Measurements from ENCODE around the gene SH2B3.

The SH2B3 gene

GRCh38 chr12:111410431-111411184 is 4.9 kb downstream of the SH2B3 start:
- POLR2A ChIA-PET, result interaction anchor here (0.7 kb wide), 1 partner anchor 61 kb away, joined by 3 read pairs; no protein-coding TSS in a partner anchor
- CTCF ChIA-PET, result interaction anchor here (5.0 to 25.8 kb wide), 2 partner anchors 13 to 37 kb away, joined by 56 to 899 read pairs; no protein-coding TSS in a partner anchor
- no peak overlapping the region for H3K4me3 ChIP-seq (ENCODE audit: low read depth, low read length)
- no peak for TF ChIP-seq CTCF (IDR thresholded peaks at IDR 0.05; ENCODE audit: insufficient read depth, low read length, missing control alignments)
- no peak for DNase-seq (ENCODE audit: low read depth, low spot score)

GRCh38 chr12:111411185-111411764 is 5.6 kb downstream of the SH2B3 start:
- no peak for TF ChIP-seq CTCF (IDR thresholded peaks at IDR 0.05; ENCODE audit: insufficient read depth, low read length, missing control alignments)
- POLR2A ChIA-PET, result interaction anchor here (1.2 kb wide), 1 partner anchor 23 kb away, joined by 4 read pairs; no protein-coding TSS in a partner anchor
- CTCF ChIA-PET, result interaction anchor here (5.0 to 25.8 kb wide), 2 partner anchors 14 to 36 kb away, joined by 56 to 899 read pairs; no protein-coding TSS in a partner anchor
- no peak for DNase-seq (ENCODE audit: low read depth, low spot score)
- no peak overlapping the region for H3K4me3 ChIP-seq (ENCODE audit: low read depth, low read length)

- no peak for TF ChIP-seq CTCF (IDR thresholded peaks at IDR 0.05; ENCODE audit: insufficient read depth, low read length, missing control alignments)
- CTCF ChIA-PET, result interaction anchor here (5.0 to 25.8 kb wide), 2 partner anchors 15 to 35 kb away, joined by 56 to 899 read pairs; no protein-coding TSS in a partner anchor
These were observed 6.5 kb downstream of the SH2B3 start for GRCh38 chr12:111412007-111412829.

DNA sequence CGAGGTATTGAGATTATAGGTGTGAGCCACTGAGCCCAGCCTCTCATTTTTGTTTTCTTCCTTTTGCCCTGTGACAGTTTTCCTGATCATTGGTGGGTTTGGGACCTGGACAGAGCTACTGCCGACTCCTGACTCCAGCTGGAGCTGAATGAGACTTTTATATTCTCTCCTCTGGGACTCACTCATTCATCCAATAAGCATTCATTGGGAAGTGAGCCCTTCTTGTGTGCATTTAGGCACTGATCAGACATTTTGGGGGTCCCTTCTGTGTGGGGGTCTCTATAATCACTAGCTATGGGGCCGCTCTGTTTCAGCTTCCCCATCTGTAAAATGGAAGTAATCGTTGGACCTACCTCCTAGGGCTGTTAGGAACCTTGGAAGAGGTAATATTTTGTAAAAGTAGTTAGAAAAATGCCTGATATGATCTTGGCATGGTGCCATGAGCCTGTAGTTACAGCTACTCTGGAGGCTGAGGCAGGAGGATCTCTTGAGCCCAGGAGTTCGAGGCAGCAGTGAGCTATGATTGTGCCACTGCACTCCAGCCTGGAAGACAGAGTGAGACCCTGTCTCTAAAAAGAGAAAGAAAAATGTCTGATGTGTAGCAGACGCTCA is 7.2 kb downstream of the SH2B3 start:
- no peak for TF ChIP-seq CTCF (IDR thresholded peaks at IDR 0.05; ENCODE audit: insufficient read depth, low read length, missing control alignments)
- no peak overlapping the region for H3K4me3 ChIP-seq (ENCODE audit: low read depth, low read length)
- CTCF ChIA-PET, result interaction anchor here (0.8 to 25.8 kb wide), 5 partner anchors 10 to 34 kb away, joined by 3 to 899 read pairs (median 4); no protein-coding TSS in a partner anchor
- POLR2A ChIA-PET, result interaction anchor here (0.7 to 1.2 kb wide), 2 partner anchors 12 to 22 kb away, joined by 3 read pairs; no protein-coding TSS in a partner anchor
- DNase-seq (ENCODE audit: low read depth, low spot score), result no peak

More at GRCh38 chr12:111412007-111412829, 6.5 kb downstream of the SH2B3 start:
- H3K4me3 ChIP-seq (ENCODE audit: low read depth, low read length), result no peak overlapping the region
- DNase-seq (ENCODE audit: low read depth, low spot score), result no peak
- POLR2A ChIA-PET, result interaction anchor here (1.2 kb wide), 1 partner anchor 22 kb away, joined by 4 read pairs; no protein-coding TSS in a partner anchor

GRCh38 chr12:111413442-111414086 is 7.8 kb downstream of the SH2B3 start:
- ChIA-PET CTCF (interaction anchor here (0.8 to 25.8 kb wide), 5 partner anchors 10 to 34 kb away, joined by 3 to 899 read pairs (median 4); no protein-coding TSS in a partner anchor), POLR2A (interaction anchor here (0.7 to 1.2 kb wide), 3 partner anchors 12 to 24 kb away, joined by 3 read pairs; no protein-coding TSS in a partner anchor)
- no peak for TF ChIP-seq CTCF (IDR thresholded peaks at IDR 0.05; ENCODE audit: insufficient read depth, low read length, missing control alignments)
- H3K4me3 ChIP-seq (ENCODE audit: low read depth, low read length), result no peak overlapping the region
- DNase-seq (ENCODE audit: low read depth, low spot score), result no peak

Data from AG04449 (cell line).